OCI-LY1 (cell line): ENCODE data around the gene TMEM178A.

Experiments
- EZH2 ChIP-seq: fragments of 200-600 bp; sonication (generic), shearing (Covaris generic); IDR thresholded peaks from 2 replicates; pipeline ENCODE4 v1.8.0; 2017; ENCODE audit warnings: borderline replicate concordance, mixed run types, mild to moderate bottlenecking, antibody characterized with exemption, low read length, moderate library complexity, mixed read lengths
- TF ChIP-seq, protein P1 (sequence below): fragments of 200-600 bp; sonication (generic), shearing (Covaris generic); IDR thresholded peaks from 2 replicates; pipeline ENCODE4 v1.5.1; 2017; ENCODE audit warnings: mild to moderate bottlenecking, antibody characterized with exemption, low read length, moderate library complexity, mixed read lengths

DNA sequence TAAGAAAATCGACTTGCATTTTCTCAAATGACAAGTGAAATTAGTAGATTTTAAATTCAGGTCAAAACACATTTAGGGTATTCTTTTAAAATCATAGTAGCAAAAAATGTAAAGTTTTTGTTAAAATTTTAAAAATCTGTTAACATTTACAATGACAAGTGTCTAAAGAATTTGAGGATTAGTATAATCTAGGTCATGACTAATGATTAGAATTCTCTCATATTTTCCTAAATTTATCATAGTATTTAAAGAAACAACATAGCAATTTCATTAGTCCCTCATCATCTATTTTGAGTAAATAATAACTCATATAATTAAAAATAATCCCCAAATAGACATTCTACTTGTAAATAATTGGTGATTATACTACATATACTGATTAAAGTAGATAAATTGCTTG is 89.7 kb downstream of the TMEM178A start:
- TF ChIP-seq, protein P1, sequence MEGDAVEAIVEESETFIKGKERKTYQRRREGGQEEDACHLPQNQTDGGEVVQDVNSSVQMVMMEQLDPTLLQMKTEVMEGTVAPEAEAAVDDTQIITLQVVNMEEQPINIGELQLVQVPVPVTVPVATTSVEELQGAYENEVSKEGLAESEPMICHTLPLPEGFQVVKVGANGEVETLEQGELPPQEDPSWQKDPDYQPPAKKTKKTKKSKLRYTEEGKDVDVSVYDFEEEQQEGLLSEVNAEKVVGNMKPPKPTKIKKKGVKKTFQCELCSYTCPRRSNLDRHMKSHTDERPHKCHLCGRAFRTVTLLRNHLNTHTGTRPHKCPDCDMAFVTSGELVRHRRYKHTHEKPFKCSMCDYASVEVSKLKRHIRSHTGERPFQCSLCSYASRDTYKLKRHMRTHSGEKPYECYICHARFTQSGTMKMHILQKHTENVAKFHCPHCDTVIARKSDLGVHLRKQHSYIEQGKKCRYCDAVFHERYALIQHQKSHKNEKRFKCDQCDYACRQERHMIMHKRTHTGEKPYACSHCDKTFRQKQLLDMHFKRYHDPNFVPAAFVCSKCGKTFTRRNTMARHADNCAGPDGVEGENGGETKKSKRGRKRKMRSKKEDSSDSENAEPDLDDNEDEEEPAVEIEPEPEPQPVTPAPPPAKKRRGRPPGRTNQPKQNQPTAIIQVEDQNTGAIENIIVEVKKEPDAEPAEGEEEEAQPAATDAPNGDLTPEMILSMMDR = no peak
- no peak for TF ChIP-seq EZH2
